Muscle layer of duodenum (tissue), 2 donors: ENCODE results near the gene LY6G6F.

Source experiments
- H3K27ac ChIP-seq: one replicate; pipeline ENCODE4 v1.7.0; 2013; ENCODE audit warnings: mild to moderate bottlenecking, low read length
- H3K27me3 ChIP-seq: one replicate; pipeline ENCODE4 v1.7.0; 2013; ENCODE audit warnings: low read depth, mild to moderate bottlenecking, control low read depth, low read length
- H3K36me3 ChIP-seq, 2 donors: one replicate each; pipeline ENCODE4 v1.7.0; 2013; ENCODE audit warnings: low read length in 2 of 2, control low read depth in 1 of 2, mild to moderate bottlenecking in 1 of 2; ENCODE audit not compliant: insufficient read depth in 2 of 2, control insufficient read depth in 1 of 2
- H3K4me1 ChIP-seq, 2 donors: one replicate each; pipeline ENCODE4 v1.7.0; 2013; ENCODE audit warnings: low read length in 2 of 2, mild to moderate bottlenecking in 2 of 2, control low read depth in 1 of 2, moderate library complexity in 1 of 2; ENCODE audit not compliant: insufficient read depth in 2 of 2, control insufficient read depth in 1 of 2
- H3K4me3 ChIP-seq, 2 donors: one replicate each; pipeline ENCODE4 v1.7.0; 2013; ENCODE audit warnings: low read length in 2 of 2, low read depth in 1 of 2, mild to moderate bottlenecking in 1 of 2
- H3K9me3 ChIP-seq, 2 donors: one replicate each; pipeline ENCODE4 v1.7.0; 2013; ENCODE audit warnings: low read length in 2 of 2, control low read depth in 1 of 2, mild to moderate bottlenecking in 1 of 2; ENCODE audit not compliant: control insufficient read depth in 1 of 2
- donor health status: healthy.

LY6G6F gene

DNA sequence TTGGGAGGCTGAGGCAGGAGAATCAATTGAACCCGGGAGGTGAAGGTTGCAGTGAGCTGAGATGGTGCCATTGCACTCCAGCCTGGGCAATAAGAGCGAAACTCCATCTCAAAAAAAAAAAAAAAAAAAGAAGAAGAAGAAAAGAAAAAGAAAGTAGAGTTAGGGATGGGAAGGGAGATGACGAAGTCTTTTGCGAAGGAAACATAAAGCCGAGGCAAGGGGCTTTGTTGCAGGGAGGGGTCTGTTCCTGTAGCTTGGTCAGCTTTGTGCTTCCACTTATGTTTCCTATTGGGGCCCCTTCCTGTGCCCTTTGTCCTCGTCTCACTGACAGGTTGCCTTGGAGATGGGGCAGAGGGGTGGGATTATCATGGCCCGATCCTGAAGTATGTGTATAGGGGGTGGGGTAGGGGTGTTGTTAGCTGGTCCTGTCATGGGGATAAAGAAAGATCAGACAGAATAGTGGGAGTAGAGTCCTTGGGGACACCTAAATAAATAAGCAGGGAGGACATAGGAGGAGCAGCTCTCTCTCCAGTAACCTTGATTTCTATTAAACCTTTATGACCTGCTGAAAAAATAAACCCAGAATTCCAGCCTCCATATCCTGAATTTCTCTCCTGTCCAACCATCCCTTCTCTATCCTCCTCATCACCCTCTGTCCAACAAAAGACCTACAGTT lies 30.8 kb downstream of the LY6G6F start:
- peak overlapping the region; percentile 27 to 92 for H3K4me3 ChIP-seq
- peaks cover 4 to 32% of the 10 kb centered on the region in 2 donors for H3K4me1 ChIP-seq
- H3K27ac ChIP-seq = peak overlapping the region; percentile 100
- peaks cover 16 to 35% of the 10 kb centered on the region in 2 donors for H3K36me3 ChIP-seq
- H3K9me3 ChIP-seq = no peaks in the 10 kb centered on the region
- no peaks in the 10 kb centered on the region for H3K27me3 ChIP-seq

DNA sequence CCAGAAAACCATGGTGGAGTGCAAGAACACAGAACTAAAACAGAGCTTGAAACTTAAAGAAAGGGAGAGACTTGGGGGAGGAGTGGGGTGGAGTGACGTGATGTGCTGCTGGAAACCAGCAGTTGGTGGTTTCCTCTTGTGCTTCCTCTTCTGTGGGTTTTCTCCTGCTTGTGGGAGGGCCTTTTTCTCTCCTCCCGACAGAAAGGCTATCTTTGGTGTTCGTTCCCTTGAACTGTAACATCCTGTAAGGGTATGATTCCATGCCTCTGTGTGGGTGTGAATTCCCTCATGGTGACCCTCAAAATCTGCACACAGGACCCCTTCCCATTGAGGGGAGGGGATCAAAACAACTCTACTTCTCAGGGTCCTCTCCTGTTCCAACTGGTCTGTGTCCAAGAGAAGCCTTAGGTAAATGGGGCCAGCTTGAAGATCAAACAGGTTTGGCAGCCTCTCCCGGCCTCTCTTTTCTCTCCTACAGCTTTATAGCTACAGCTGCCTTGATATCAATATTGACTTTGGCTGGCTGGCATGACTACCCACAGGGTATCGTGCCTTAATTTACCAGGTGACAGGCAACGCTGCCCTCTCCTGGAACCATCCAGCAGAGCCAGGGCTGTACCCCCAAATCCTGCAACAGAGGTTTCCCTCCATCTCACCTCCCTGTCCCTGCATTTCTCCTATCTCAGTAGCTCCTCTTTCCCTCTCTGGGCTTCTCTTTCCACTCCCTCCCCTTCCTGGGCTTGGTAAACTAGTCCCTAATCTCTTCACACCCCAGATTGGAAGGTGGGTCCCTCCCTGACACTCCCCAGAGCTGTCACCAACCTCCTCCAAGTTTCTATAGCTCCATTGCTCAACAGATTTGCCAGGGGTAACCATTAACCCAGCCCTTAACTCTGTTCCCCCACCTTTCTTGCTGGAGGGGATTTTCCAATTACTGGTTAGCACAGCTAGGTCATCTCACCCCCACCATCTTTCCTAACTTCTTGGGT lies 31.6 kb downstream of the LY6G6F start:
- Histone ChIP-seq H3K4me1 (peaks cover 4 to 28% of the 10 kb centered on the region in 2 donors), H3K27ac (peak overlapping the region; percentile 100), H3K4me3 (peak overlapping the region; percentile 19 to 27), H3K27me3 (no peaks in the 10 kb centered on the region), H3K9me3 (no peaks in the 10 kb centered on the region), H3K36me3 (peaks cover 12 to 28% of the 10 kb centered on the region in 2 donors)

DNA sequence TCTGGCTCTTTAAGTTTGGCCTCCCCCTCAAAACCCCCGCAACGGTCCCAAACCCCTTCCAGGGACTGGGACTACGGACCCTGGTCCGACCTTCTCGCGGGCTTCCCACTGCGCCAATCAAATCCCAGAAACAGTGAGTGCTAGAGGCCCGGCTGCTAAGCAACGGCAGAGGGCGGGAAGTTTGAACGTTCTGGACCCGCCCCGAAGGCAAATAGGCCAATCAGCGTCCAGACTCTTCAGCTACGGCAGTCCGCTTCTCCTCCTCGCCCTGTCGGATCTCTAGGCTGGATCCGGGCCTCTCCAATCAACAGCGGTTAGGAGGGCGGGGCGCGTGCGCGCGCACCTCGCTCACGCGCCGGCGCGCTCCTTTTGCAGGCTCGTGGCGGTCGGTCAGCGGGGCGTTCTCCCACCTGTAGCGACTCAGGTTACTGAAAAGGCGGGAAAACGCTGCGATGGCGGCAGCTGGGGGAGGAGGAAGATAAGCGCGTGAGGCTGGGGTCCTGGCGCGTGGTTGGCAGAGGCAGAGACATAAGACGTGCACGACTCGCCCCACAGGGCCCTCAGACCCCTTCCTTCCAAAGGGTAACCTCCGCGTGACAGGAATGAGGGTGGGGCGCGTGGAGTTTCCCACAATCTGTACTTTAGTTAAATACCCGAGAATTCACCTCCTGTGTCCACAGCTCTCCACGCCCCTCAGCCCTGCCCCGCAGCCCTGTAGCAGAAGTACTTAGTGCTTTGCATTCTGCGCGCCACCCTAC lies 33.2 kb downstream of the LY6G6F start, which contains the start of gene MSH5:
TSS of gene MSH5 (plus strand) at position 367 of the 758 bp plus-strand sequence. CDS start 462 bp downstream, outside the sequence.
- H3K27me3 ChIP-seq = no peaks in the 10 kb centered on the region
- H3K4me1 ChIP-seq = peaks cover 0 to 12% of the 10 kb centered on the region in 2 donors
- peak within 1 kb of the TSS; percentile 68 to 94 for H3K4me3 ChIP-seq
- H3K27ac ChIP-seq = peak within 1 kb of the TSS; percentile 100
- no peaks in the 10 kb centered on the region for H3K9me3 ChIP-seq
- peaks cover 0 to 16% of the 10 kb centered on the region in 2 donors for H3K36me3 ChIP-seq

DNA sequence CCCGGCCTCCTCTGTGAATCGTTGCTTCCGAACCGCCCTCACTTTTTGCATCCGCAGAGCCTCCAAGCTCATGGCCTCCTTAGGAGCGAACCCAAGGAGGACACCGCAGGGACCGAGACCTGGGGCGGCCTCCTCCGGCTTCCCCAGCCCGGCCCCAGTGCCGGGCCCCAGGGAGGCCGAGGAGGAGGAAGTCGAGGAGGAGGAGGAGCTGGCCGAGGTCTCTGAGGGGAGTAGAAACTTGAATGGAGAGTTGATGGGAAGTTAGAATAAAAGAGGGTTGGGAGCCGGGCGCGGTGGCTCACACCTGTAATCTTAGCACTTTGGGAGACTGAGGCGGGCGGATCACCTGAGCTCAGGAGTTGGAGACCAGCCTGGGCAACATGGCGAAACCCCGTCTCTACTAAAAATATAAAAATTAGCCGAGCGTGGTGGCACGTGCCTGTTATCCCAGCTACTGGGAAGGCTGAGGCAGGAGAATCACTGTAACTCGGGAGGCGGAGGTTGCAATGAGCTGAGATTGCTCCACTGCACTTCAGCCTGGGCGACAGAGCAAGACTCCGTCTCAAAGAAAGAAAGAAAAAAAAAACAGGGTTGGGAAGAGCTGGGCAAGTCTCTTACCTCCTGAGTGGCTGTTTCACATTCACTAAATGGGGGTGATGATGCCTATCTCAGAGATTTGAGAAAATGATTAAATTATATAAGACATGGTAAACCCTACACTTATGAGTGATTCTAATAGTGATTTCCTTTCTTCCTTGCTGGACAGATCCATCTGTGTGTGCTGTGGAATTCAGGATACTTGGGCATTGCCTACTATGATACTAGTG lies 33.9 kb downstream of the LY6G6F start:
- Histone ChIP-seq H3K36me3 (peaks cover 0 to 10% of the 10 kb centered on the region in 2 donors), H3K27ac (peak overlapping the region; percentile 84), H3K9me3 (no peaks in the 10 kb centered on the region), H3K4me3 (peak overlapping the region; percentile 68 to 94), H3K4me1 (peaks cover 0 to 12% of the 10 kb centered on the region in 2 donors), H3K27me3 (no peaks in the 10 kb centered on the region)

DNA sequence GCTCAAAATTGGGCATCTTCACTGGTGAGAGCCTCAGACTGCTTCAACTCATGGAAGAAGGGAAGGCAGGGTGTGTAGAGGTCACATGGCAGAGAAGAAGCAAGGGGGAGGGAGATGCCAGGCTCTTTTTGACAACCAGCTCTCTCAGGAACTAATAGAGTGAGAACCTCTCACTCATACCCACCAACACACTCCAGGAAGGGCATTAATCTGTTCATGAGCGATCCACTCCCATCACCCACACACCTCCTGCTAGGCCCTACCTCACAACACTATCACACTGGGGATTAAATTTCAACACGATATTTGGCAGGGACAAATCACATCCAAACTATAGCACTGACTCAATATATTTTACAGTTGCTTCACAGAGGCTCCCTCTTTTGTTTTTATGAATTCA lies 35.1 kb downstream of the LY6G6F start:
- Histone ChIP-seq H3K36me3 (peaks cover 0 to 3% of the 10 kb centered on the region in 2 donors), H3K4me3 (no peak overlapping the region), H3K4me1 (peaks cover 0 to 9% of the 10 kb centered on the region in 2 donors), H3K27me3 (no peaks in the 10 kb centered on the region), H3K27ac (no peak overlapping the region), H3K9me3 (no peaks in the 10 kb centered on the region)

DNA sequence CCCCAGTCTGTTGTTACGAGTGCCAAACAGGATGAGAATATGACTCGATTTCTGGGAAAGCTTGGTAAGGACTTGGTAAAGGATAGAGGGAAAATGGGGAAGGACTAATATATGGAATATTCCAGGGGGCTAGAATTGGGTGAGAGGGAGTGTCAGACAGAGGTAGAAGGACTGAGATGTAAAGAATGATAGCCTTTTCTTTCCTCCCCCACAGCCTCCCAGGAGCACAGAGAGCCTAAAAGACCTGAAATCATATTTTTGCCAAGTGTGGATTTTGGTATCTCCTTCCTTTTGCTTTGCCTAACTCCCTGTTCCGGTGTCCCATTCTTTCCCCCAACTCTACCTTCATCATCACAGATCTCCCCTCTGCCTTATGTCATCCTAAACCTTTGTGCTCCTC lies 36.2 kb downstream of the LY6G6F start:
- Histone ChIP-seq H3K9me3 (no peaks in the 10 kb centered on the region), H3K4me1 (peaks cover 0 to 5% of the 10 kb centered on the region in 2 donors), H3K4me3 (no peak overlapping the region), H3K27ac (no peak overlapping the region), H3K27me3 (no peaks in the 10 kb centered on the region), H3K36me3 (peaks cover 0 to 3% of the 10 kb centered on the region in 2 donors)

DNA sequence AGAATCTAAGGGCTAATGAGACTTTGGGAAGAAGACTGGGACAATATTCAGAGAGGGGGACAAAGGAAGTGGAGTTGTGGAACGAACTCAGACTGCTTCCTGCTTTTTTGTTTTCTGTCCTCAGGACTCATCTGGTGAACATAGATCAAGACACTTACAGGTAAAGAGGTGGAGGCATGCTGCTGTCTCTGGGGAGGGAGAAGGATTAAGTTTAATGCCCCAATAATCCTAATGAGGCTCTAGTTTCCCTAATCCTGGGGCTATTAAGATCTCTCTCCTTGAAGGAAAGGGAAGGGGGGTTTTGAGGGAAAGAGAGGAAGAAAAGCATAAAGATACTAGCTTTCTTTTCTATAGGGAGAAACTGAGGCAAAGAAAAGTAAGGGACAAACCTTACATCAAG lies 37.8 kb downstream of the LY6G6F start:
- H3K4me1 ChIP-seq = peaks cover 0 to 5% of the 10 kb centered on the region in 2 donors
- H3K36me3 ChIP-seq = peaks cover 0 to 3% of the 10 kb centered on the region in 2 donors
- no peaks in the 10 kb centered on the region for H3K9me3 ChIP-seq
- H3K4me3 ChIP-seq = no peak overlapping the region
- no peak overlapping the region for H3K27ac ChIP-seq
- H3K27me3 ChIP-seq = no peaks in the 10 kb centered on the region

DNA sequence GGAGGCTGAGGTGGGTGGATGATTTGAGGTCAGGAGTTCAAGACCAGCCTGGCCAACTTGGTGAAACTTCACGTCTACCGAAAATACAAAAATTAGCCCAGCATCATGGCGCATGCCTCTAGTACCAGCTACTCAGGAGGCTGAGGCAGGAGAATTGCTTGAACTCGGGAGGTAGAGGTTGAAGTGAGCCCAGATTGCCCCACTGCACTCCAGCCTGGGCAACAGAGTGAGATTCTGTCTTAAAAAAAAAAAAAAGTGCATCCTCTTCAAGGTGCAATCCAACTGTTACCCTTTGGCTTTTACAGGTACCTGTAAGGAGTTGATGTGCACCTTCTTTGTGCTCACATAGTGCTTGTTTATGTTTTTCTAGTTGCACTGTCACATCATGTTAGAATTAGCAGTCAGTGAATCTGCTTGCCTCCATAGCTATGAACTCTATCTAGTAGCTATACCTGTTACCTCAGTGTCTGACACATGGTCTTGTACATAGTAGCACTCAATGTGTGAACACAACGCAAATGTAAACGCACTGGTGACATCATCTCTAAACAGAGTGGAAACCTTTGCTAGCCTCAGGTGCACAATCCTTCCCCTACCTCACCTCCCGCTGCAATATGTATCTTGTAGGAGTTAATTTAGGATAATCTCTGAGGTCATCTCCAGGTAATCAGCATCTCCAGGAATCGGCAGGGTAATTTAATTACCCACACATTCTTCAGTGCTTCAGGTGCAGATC lies 42.8 kb downstream of the LY6G6F start:
- Histone ChIP-seq H3K36me3 (no peaks in the 10 kb centered on the region), H3K27ac (no peak overlapping the region), H3K27me3 (no peaks in the 10 kb centered on the region), H3K4me3 (no peak overlapping the region), H3K4me1 (no peaks in the 10 kb centered on the region), H3K9me3 (no peaks in the 10 kb centered on the region)

DNA sequence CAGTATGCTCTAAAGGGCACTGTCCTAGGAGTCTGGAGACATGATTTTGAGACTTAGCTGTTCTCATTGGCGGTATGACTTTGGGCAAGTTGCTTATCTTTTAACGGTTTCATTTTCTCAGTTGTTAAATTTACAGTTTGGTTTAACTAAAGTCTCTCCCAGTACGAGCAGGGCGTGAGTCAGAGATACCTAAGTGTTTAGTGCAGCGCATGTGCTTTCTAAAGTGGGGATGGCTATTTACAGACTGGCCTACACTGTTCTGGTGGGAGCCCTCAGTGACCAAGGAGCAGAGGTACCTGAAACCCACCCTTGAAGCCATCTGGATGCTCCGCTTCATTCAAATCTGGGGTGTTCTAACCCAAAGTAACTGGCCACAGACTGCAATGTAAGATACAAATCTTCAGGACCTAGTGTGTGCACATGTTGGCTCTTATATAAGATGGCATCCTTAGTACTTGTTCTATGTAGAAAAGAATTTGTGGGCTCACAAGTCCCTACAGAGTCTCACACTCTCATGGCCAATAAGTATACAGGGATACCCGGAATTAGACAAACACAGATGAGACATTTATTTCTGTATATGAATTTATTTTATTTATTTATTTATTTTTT lies 43.9 kb downstream of the LY6G6F start:
- H3K9me3 ChIP-seq = no peaks in the 10 kb centered on the region
- H3K4me1 ChIP-seq = no peaks in the 10 kb centered on the region
- H3K4me3 ChIP-seq = no peak overlapping the region
- H3K27me3 ChIP-seq = no peaks in the 10 kb centered on the region
- H3K36me3 ChIP-seq = no peaks in the 10 kb centered on the region
- no peak overlapping the region for H3K27ac ChIP-seq
